K562 (cell line): ENCODE data around the gene LSR. TPM values are rescaled to one million over a fixed set of nuclear protein-coding genes. Genes with fewer than 3 reads are reported as not detected.

Experiments used
- ATAC-seq: fragments of 200-7000 bp; cut with Tn5 transposase; 3 replicates; pipeline ENCODE4 v1.9.1; 2020; ENCODE audit warnings: moderate library complexity
- BruUV-seq: library from RNA; stranded (reverse); fragments of 400-500 nt; replicated peaks from 2 replicates; lab custom pipeline; 2021; lab: Mats Ljungman, UMichigan
- CTCF ChIA-PET: fragments of 300-600 bp; formaldehyde crosslinking; extraction: SDS; loops from one replicate; lab custom pipeline; 2021; ENCODE audit warnings: low intra/inter-chr PET ratio; lab: Yijun Ruan, JAX
- POLR2A ChIA-PET: fragments of 300-600, 350-650 bp; sonication (Branson Sonifier 250); formaldehyde crosslinking; extraction: SDS; loops from one replicate; lab custom pipeline; 2021; ENCODE audit warnings: antibody characterized with exemption, inconsistent platforms; lab: Yijun Ruan, JAX
- DNase-seq, 4 experiments: peaks; one replicate each; pipeline versions ENCODE4 v3.0.0 to v3.0.0-alpha.2; 2011 to 2018; ENCODE audit warnings: low spot score in 3 of 4, mixed read lengths in 3 of 4; ENCODE audit errors: extremely low read depth in 1 of 4
- FAIRE-seq: peaks from 2 replicates; lab custom pipeline; 2011; peaks lifted over from hg19 to GRCh38; lab: Jason Lieb, UNC
- H2AFZ ChIP-seq: 2 replicates; pipeline ENCODE4 v1.6.0; 2011; ENCODE audit warnings: low read depth, low read length, control low read depth, inconsistent platforms
- H3K27ac ChIP-seq: fragments of 200-600 bp; 3 replicates; pipeline ENCODE4 v1.8.0; 2011; ENCODE audit warnings: low read depth, mild to moderate bottlenecking, control low read depth, inconsistent platforms, low read length, moderate library complexity, mixed read lengths; ENCODE audit errors: extremely low read depth
- H3K27me3 ChIP-seq, 2 experiments: fragments of 300-600 bp in 1 of 2; 2 replicates in 1 of 2; 3 replicates in 1 of 2; pipeline versions ENCODE4 v1.6.0 to v1.8.0; 2011; ENCODE audit warnings: inconsistent platforms in 2 of 2, low read length in 2 of 2, mild to moderate bottlenecking in 1 of 2, mixed read lengths in 1 of 2, moderate library complexity in 1 of 2; ENCODE audit not compliant: control insufficient read depth in 2 of 2, insufficient read depth in 2 of 2
- H3K36me3 ChIP-seq: fragments of 300-600 bp; 3 replicates; pipeline ENCODE4 v1.8.0; 2011; ENCODE audit warnings: mild to moderate bottlenecking, low read length, inconsistent platforms; ENCODE audit not compliant: control insufficient read depth, insufficient read depth
- H3K4me1 ChIP-seq, 2 experiments: fragments of 200-600 bp in 1 of 2; replicated peaks in 1 of 2; 2 replicates in 1 of 2; 3 replicates in 1 of 2; pipeline versions ENCODE4 v1.5.1 to v1.8.0; 2011; ENCODE audit warnings: inconsistent platforms in 2 of 2, low read length in 2 of 2, mild to moderate bottlenecking in 1 of 2, mixed read lengths in 1 of 2, moderate library complexity in 1 of 2; ENCODE audit not compliant: control insufficient read depth in 2 of 2, insufficient read depth in 2 of 2
- H3K4me2 ChIP-seq: 2 replicates; pipeline ENCODE4 v1.6.1; 2011; ENCODE audit warnings: low read length, control low read depth, inconsistent platforms, mixed read lengths; ENCODE audit not compliant: insufficient read depth
- H3K4me3 ChIP-seq: fragments of 200-600 bp; sonication (generic), shearing (Covaris generic); 2 replicates; pipeline ENCODE4 v1.5.1; 2016; ENCODE audit warnings: control low read depth, inconsistent platforms
- H3K79me2 ChIP-seq: fragments of 200-600 bp; 3 replicates; pipeline ENCODE4 v1.8.0; 2011; ENCODE audit warnings: low read length, inconsistent platforms; ENCODE audit not compliant: control insufficient read depth, insufficient read depth
- H3K9ac ChIP-seq, 2 experiments: 2 replicates each; pipeline versions ENCODE4 v1.6.0 to v1.6.1; 2011; ENCODE audit warnings: low read depth in 2 of 2, low read length in 2 of 2, control low read depth in 1 of 2, inconsistent platforms in 1 of 2, mild to moderate bottlenecking in 1 of 2, mixed read lengths in 1 of 2; ENCODE audit not compliant: insufficient read depth in 1 of 2
- H3K9me1 ChIP-seq: one replicate; pipeline ENCODE4 v1.6.0; 2011; ENCODE audit warnings: inconsistent platforms, mild to moderate bottlenecking, low read length, moderate library complexity; ENCODE audit not compliant: control insufficient read depth, insufficient read depth
- H3K9me3 ChIP-seq: replicated peaks from 2 replicates; pipeline ENCODE4 v1.5.1; 2011; ENCODE audit warnings: low read depth, low read length, inconsistent platforms; ENCODE audit not compliant: control insufficient read depth, insufficient read depth
- H4K20me1 ChIP-seq: replicated peaks from 2 replicates; pipeline ENCODE4 v1.6.1; 2011; ENCODE audit warnings: low read length, inconsistent platforms, mixed read lengths; ENCODE audit not compliant: control insufficient read depth, insufficient read depth
- CEBPG ChIP-seq, 3 experiments: fragments of 200-800 bp in 1 of 3; sonication (Bioruptor generic) in 1 of 3; sonication (generic) in 1 of 3; formaldehyde crosslinking in 1 of 3; IDR thresholded peaks in 2 of 3; conservative IDR thresholded peaks in 1 of 3; 2 replicates each; pipeline versions ENCODE4 v1.6.1 to v1.8.0; 2016 to 2022; ENCODE audit warnings: missing compliant biosample characterization in 2 of 3, missing genetic modification characterization in 2 of 3, mild to moderate bottlenecking in 1 of 3, missing genetic modification reagents in 1 of 3
- RHOXF2B ChIP-seq: fragments of 250-450 bp; sonication (Bioruptor Pico); conservative IDR thresholded peaks from 2 replicates; pipeline ENCODE4 v1.5.1; 2021
- STAG1 ChIP-seq: sonication (generic); formaldehyde crosslinking; IDR thresholded peaks from 2 replicates; pipeline ENCODE4 v1.5.0; 2020; ENCODE audit warnings: missing genetic modification reagents, borderline replicate concordance
- TOE1 ChIP-seq, 2 experiments: fragments of 450-650 bp in 1 of 2; sonication (generic) in 1 of 2; formaldehyde crosslinking in 1 of 2; IDR thresholded peaks; 2 replicates each; pipeline versions ENCODE4 v1.7.1 to v1.8.0; 2016 to 2022; ENCODE audit warnings: borderline replicate concordance in 2 of 2, mild to moderate bottlenecking in 2 of 2, antibody characterized with exemption in 1 of 2, inconsistent platforms in 1 of 2, low read depth in 1 of 2, missing genetic modification reagents in 1 of 2, moderate library complexity in 1 of 2
- WGBS: fragments of 100-300 bp; shearing (Covaris generic); methylation state at CpG from one replicate; pipeline ENCODE4 v1.1.6; 2016; ENCODE audit warnings: low coverage, mixed read lengths; ENCODE audit not compliant: insufficient coverage; ENCODE audit errors: missing lambda C conversion rate; 5-methylcytosine and 5-hydroxymethylcytosine counted together
- in situ Hi-C: fragments of 300-500 bp; cut with MboI; formaldehyde crosslinking; loops from 4 replicates; pipeline ENCODE4 v1.15.0; 2018; ENCODE audit warnings: inconsistent platforms, mixed read lengths
- intact Hi-C: fragments of 100-400 bp; cut with micrococcal nuclease; formaldehyde crosslinking; loops from 2 replicates; pipeline ENCODE4 v1.14.2; 2022
- polyA plus RNA-seq, 8 experiments: library from polyadenylated mRNA; depleted of rRNA in 4 of 8; stranded (reverse) in 5 of 8; unstranded in 3 of 8; fragments of >200 nt; fragmentation: Nextera tagmentation in 2 of 8; fragmentation: Illumina TruSeq in 1 of 8; extraction: Ambion mirVana in 2 of 8; extraction: Trizol in 1 of 8; gene quantifications; 2 replicates each; pipeline versions ENCODE4 v1.2.1 to v1.2.3, GENCODE V29; 2011 to 2014; ENCODE audit warnings: inconsistent platforms in 1 of 8, missing spikeins in 1 of 8
- total RNA-seq, 7 experiments: library from RNA; depleted of rRNA in 6 of 7; stranded (reverse); fragments of >200 nt in 6 of 7; fragmentation: Illumina TruSeq in 2 of 7; extraction: Trizol in 2 of 7; gene quantifications; 2 replicates each; pipeline versions ENCODE4 v1.2.1 to v1.2.3, GENCODE V29; 2011 to 2021; ENCODE audit warnings: low replicate concordance in 1 of 7

Gene LSR
- total and polyA plus RNA-seq, 9 of the 15 experiments (the other 6 are each of a cell fraction or from before 2014, with no cell fraction given): 0.44 to 87.9 (median 28.0) TPM

DNA sequence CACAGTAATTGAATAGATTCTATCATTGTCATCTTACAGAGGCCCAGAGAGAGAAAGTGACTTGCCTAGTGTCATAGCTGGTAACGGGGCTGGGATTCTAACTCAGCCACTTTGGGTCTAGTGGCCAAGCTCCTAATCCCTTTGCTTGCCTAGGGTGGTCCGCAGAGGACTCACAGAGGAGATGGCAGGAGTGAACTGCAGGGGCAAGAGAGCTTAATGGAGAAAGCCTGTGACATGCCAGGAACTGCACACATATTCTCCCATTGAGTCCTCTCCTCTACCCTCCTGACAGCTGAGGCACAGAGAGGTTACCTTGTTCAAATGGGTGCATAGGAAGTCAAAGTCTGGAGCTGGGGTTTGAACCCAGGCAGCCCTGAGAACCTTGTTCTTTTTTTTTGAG is 2.7 kb downstream of the LSR start:
- Histone ChIP-seq H3K4me3 (no peak overlapping the region), H3K27me3 (no peaks in the 10 kb centered on the region), H3K79me2 (peaks cover 44% of the 10 kb centered on the region), H3K27ac (no peak overlapping the region), H3K9me1 (no peaks in the 10 kb centered on the region), H3K9me3 (0 out of 2 replicates have a peak, but pooled peaks cover 4% of the 10 kb centered on the region)
- ATAC-seq (no peak), FAIRE-seq (no peak)
- intact Hi-C loops: no loop called here
- 83% methylated on average over 2 of the region's 2 CpGs for WGBS
- TF ChIP-seq CEBPG (CRISPR knock-in tag; IDR thresholded peaks at IDR 0.05): no peak
- TF ChIP-seq CEBPG (tag; conservative IDR thresholded peaks at IDR 0.05 in 1 of 2, IDR thresholded peaks at IDR 0.05 in 1 of 2): no peak
- TF ChIP-seq RHOXF2B: no peak
- TF ChIP-seq TOE1 (IDR thresholded peaks at IDR 0.05; ENCODE audit: borderline replicate concordance): no peak
- no peak for TF ChIP-seq TOE1 (CRISPR knock-in tag; IDR thresholded peaks at IDR 0.05; ENCODE audit: borderline replicate concordance, low read depth)
- no peak for TF ChIP-seq STAG1 (CRISPR knock-in tag)
- TF ChIP-seq, all 486 proteins: peak for 0
- POLR2A ChIA-PET: interaction anchor here (0.6 to 2.5 kb wide), 4 partner anchors 12 to 244 kb away, joined by 3 to 9 read pairs (median 4); no protein-coding TSS in a partner anchor
- DNase-seq: no peak
- CTCF ChIA-PET: no interaction called here
- Histone ChIP-seq H3K9ac (no peak overlapping the region), H4K20me1 (no peaks in the 10 kb centered on the region; the same call in 1 of the 2 replicates), H3K4me1 (peaks cover 17 to 30% of the 10 kb centered on the region in 2 experiments; a peak in 4 of 5 replicates), H3K36me3 (peaks cover 56% of the 10 kb centered on the region; the same call in 2 of the 3 replicates), H2AFZ (no peak overlapping the region), H3K4me2 (no peak overlapping the region)
- in situ Hi-C loops: no loop called here
- BruUV-seq: no TSS peak
